ENCODE data around the gene DVL1. TPM values are rescaled to one million over a fixed set of nuclear protein-coding genes. Genes with fewer than 3 reads are reported as not detected.

DVL1 gene
- total and polyA plus RNA-seq, 9 of the 15 experiments (the other 6 are each of a cell fraction or from before 2014, with no cell fraction given): 0.62 to 135 (median 24.3) TPM

- no peak for TF ChIP-seq CUX1 (CRISPR knock-in tag; IDR thresholded peaks at IDR 0.05)
- TF ChIP-seq HDAC6 (IDR thresholded peaks at IDR 0.05; ENCODE audit: low read depth, low read length): no peak
- TF ChIP-seq RAD51 (IDR thresholded peaks at IDR 0.05; ENCODE audit: borderline replicate concordance, low read depth): no peak
- no peak for TF ChIP-seq CTCF (IDR thresholded peaks at IDR 0.05 in 2 of 3, conservative IDR thresholded peaks at IDR 0.05 in 1 of 3; ENCODE audit: insufficient read depth in 2 of 3, low read depth in 1 of 3, low read length in 3 of 3)
- peak; percentile 79 for TF ChIP-seq POLR2G (IDR thresholded peaks at IDR 0.05; ENCODE audit: low read depth, low read length)
- TF ChIP-seq ZNF589 (CRISPR knock-in tag; IDR thresholded peaks at IDR 0.05; ENCODE audit: low read depth): no peak
- no peak for TF ChIP-seq ZBTB40 (IDR thresholded peaks at IDR 0.05)
- no peak for TF ChIP-seq ZBTB40 (CRISPR knock-in tag; IDR thresholded peaks at IDR 0.05)
- TF ChIP-seq PTBP1 (IDR thresholded peaks at IDR 0.05; ENCODE audit: low read depth, low read length): no peak
Observed at GRCh38 chr1:1312450-1313314, 36.5 kb downstream of the DVL1 start (continued).
